SK-N-SH treated with all-trans-retinoic acid at 6 μM for 48 hours (cell line): ENCODE measurements around the gene RBM47.

Experiments used
- CSDC2 ChIP-seq: fragments of 250-450 bp; sonication (Bioruptor Pico); IDR thresholded peaks from 2 replicates; pipeline ENCODE4 v1.5.0; 2020; ENCODE audit warnings: mild to moderate bottlenecking, moderate library complexity
- PPARA ChIP-seq: fragments of 250-450 bp; sonication (Bioruptor Pico); IDR thresholded peaks from 2 replicates; pipeline ENCODE4 v1.5.0; 2020; ENCODE audit warnings: mild to moderate bottlenecking, borderline replicate concordance
- RARB ChIP-seq: fragments of 250-450 bp; sonication (Bioruptor Pico); IDR thresholded peaks from 2 replicates; pipeline ENCODE4 v1.8.0; 2021; ENCODE audit warnings: mild to moderate bottlenecking, moderate library complexity
- TOX ChIP-seq: fragments of 250-450 bp; sonication (Bioruptor Pico); IDR thresholded peaks from 2 replicates; pipeline ENCODE4 v1.8.0; 2021; ENCODE audit warnings: mild to moderate bottlenecking, moderate library complexity, borderline replicate concordance
- ZFP3 ChIP-seq: fragments of 250-450 bp; sonication (Bioruptor Pico); IDR thresholded peaks from 2 replicates; pipeline ENCODE4 v1.5.0; 2020; ENCODE audit warnings: mild to moderate bottlenecking, moderate library complexity
- ZNF565 ChIP-seq: fragments of 450-650 bp; formaldehyde crosslinking; conservative IDR thresholded peaks from 2 replicates; pipeline ENCODE4 v1.5.0; 2020; ENCODE audit warnings: low read depth, mild to moderate bottlenecking, moderate library complexity
- ZNF70 ChIP-seq: fragments of 450-650 bp; formaldehyde crosslinking; IDR thresholded peaks from 2 replicates; pipeline ENCODE4 v1.5.0; 2020; ENCODE audit warnings: mild to moderate bottlenecking, moderate library complexity
- TF ChIP-seq, protein P1 (sequence below): fragments of 250-450 bp; sonication (Bioruptor Pico); IDR thresholded peaks from 2 replicates; pipeline ENCODE4 v1.5.0; 2020; ENCODE audit warnings: mild to moderate bottlenecking, moderate library complexity
- TF ChIP-seq, protein P2 (sequence below): fragments of 250-450 bp; sonication (Bioruptor Pico); IDR thresholded peaks from 2 replicates; pipeline ENCODE4 v1.5.1; 2020; ENCODE audit warnings: low read depth, mild to moderate bottlenecking, moderate library complexity
- TF ChIP-seq, protein P3 (sequence below): fragments of 250-450 bp; sonication (Bioruptor Pico); IDR thresholded peaks from 2 replicates; pipeline ENCODE4 v1.8.0; 2020; ENCODE audit warnings: mild to moderate bottlenecking, moderate library complexity, borderline replicate concordance

DNA sequence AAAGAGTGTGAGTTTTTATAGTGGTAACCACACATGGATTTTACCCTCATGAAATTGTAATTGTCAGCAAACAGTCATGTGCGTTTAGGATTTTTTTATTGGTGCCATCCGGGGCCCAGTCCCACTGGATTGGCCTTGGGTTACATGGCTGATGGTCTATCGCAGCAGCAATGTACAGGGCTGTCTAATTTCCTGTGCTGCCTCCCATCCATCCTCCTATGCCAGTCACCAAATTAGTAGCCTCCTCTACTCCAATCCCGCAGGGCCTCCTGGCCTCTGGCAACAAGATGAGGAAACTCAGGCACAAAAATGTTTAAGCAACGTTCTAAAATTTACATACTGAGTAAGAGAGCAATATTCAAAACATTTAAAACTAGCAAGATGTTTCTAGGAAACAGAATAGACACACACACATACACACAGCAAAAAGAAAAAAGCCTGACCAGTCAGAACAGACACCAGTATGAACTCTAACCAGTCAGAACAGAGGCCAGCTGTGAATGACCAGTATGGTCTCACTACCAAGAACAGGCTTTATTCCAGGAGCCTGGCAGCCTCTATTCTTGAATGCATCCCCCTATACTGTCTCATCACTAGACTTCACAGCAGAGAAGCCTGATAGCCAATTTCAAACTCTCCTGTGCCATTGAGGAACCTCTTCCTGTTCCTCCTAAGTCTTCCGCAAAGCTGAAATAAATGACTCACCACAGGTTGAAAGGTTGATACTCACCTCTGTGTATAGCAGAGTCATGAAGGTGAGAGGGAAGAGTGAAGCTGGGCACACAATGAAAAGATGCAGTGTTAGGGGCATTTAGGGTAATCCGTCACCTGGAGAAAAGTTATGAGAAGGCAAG, 251.9 kb downstream of the RBM47 start:
- TF ChIP-seq PPARA (CRISPR knock-in tag) (no peak), ZFP3 (CRISPR knock-in tag) (no peak), TOX (CRISPR knock-in tag) (no peak), CSDC2 (CRISPR knock-in tag) (no peak), ZNF565 (CRISPR knock-in tag) (no peak), RARB (CRISPR knock-in tag) (no peak), ZNF70 (CRISPR knock-in tag) (peak; percentile 59; the same call in 1 of the 2 replicates)
- TF ChIP-seq, protein P1, sequence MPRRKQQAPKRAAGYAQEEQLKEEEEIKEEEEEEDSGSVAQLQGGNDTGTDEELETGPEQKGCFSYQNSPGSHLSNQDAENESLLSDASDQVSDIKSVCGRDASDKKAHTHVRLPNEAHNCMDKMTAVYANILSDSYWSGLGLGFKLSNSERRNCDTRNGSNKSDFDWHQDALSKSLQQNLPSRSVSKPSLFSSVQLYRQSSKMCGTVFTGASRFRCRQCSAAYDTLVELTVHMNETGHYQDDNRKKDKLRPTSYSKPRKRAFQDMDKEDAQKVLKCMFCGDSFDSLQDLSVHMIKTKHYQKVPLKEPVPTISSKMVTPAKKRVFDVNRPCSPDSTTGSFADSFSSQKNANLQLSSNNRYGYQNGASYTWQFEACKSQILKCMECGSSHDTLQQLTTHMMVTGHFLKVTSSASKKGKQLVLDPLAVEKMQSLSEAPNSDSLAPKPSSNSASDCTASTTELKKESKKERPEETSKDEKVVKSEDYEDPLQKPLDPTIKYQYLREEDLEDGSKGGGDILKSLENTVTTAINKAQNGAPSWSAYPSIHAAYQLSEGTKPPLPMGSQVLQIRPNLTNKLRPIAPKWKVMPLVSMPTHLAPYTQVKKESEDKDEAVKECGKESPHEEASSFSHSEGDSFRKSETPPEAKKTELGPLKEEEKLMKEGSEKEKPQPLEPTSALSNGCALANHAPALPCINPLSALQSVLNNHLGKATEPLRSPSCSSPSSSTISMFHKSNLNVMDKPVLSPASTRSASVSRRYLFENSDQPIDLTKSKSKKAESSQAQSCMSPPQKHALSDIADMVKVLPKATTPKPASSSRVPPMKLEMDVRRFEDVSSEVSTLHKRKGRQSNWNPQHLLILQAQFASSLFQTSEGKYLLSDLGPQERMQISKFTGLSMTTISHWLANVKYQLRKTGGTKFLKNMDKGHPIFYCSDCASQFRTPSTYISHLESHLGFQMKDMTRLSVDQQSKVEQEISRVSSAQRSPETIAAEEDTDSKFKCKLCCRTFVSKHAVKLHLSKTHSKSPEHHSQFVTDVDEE (CRISPR knock-in tag), result no peak
- TF ChIP-seq, protein P2, sequence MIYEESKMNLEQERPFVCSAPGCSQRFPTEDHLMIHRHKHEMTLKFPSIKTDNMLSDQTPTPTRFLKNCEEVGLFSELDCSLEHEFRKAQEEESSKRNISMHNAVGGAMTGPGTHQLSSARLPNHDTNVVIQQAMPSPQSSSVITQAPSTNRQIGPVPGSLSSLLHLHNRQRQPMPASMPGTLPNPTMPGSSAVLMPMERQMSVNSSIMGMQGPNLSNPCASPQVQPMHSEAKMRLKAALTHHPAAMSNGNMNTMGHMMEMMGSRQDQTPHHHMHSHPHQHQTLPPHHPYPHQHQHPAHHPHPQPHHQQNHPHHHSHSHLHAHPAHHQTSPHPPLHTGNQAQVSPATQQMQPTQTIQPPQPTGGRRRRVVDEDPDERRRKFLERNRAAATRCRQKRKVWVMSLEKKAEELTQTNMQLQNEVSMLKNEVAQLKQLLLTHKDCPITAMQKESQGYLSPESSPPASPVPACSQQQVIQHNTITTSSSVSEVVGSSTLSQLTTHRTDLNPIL (CRISPR knock-in tag), result no peak
- TF ChIP-seq, protein P3, sequence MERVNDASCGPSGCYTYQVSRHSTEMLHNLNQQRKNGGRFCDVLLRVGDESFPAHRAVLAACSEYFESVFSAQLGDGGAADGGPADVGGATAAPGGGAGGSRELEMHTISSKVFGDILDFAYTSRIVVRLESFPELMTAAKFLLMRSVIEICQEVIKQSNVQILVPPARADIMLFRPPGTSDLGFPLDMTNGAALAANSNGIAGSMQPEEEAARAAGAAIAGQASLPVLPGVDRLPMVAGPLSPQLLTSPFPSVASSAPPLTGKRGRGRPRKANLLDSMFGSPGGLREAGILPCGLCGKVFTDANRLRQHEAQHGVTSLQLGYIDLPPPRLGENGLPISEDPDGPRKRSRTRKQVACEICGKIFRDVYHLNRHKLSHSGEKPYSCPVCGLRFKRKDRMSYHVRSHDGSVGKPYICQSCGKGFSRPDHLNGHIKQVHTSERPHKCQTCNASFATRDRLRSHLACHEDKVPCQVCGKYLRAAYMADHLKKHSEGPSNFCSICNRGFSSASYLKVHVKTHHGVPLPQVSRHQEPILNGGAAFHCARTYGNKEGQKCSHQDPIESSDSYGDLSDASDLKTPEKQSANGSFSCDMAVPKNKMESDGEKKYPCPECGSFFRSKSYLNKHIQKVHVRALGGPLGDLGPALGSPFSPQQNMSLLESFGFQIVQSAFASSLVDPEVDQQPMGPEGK (CRISPR knock-in tag), result no peak
